HepG2 (cell line): Measurements from ENCODE around the gene BPIFA2. TPM values are rescaled to one million over a fixed set of nuclear protein-coding genes. Genes with fewer than 3 reads are reported as not detected.

Experiments
- CC2D1A ChIP-seq: sonication (generic); formaldehyde crosslinking; IDR thresholded peaks from 2 replicates; pipeline ENCODE4 v1.8.1; 2023; ENCODE audit warnings: mild to moderate bottlenecking, missing genetic modification reagents
- FOXO1 ChIP-seq: sonication (generic); formaldehyde crosslinking; IDR thresholded peaks from 2 replicates; pipeline ENCODE4 v1.4.0; 2020; ENCODE audit warnings: missing genetic modification reagents
- GLMP ChIP-seq: sonication (generic); formaldehyde crosslinking; IDR thresholded peaks from 2 replicates; pipeline ENCODE4 v1.9.0; 2021; ENCODE audit warnings: missing genetic modification reagents, mild to moderate bottlenecking, borderline replicate concordance
- HES4 ChIP-seq: sonication (generic); formaldehyde crosslinking; IDR thresholded peaks from 2 replicates; pipeline ENCODE4 v1.9.0; 2021; ENCODE audit warnings: mild to moderate bottlenecking, missing genetic modification reagents, borderline replicate concordance
- MAX ChIP-seq: IDR thresholded peaks from 2 replicates; pipeline ENCODE4 v1.6.1; 2012; ENCODE audit warnings: inconsistent platforms
- MAZ ChIP-seq, 2 experiments: sonication (generic) in 1 of 2; formaldehyde crosslinking in 1 of 2; IDR thresholded peaks; 2 replicates each; pipeline versions ENCODE4 v1.5.0 to v1.6.1; 2012 to 2020; ENCODE audit warnings: low read depth in 2 of 2, mild to moderate bottlenecking in 2 of 2, borderline replicate concordance in 1 of 2, improper control_type of control experiment in 1 of 2, low read length in 1 of 2, missing genetic modification reagents in 1 of 2, moderate library complexity in 1 of 2
- PPARG ChIP-seq: conservative IDR thresholded peaks from 2 replicates; pipeline ENCODE4 v1.6.1; 2016; ENCODE audit warnings: missing biosample characterization, missing genetic modification reagents
- RXRB ChIP-seq: IDR thresholded peaks from 2 replicates; pipeline ENCODE4 v1.6.1; 2016; ENCODE audit warnings: borderline replicate concordance, missing genetic modification reagents, missing compliant biosample characterization
- SNAPC2 ChIP-seq: sonication (generic); formaldehyde crosslinking; IDR thresholded peaks from 2 replicates; pipeline ENCODE4 v1.8.1; 2022; ENCODE audit warnings: mild to moderate bottlenecking, missing genetic modification reagents
- THAP11 ChIP-seq: IDR thresholded peaks from 2 replicates; pipeline ENCODE4 v1.6.1; 2016; ENCODE audit warnings: missing biosample characterization, missing genetic modification reagents
- UBTF ChIP-seq: sonication (generic); formaldehyde crosslinking; IDR thresholded peaks from 2 replicates; pipeline ENCODE4 v1.4.0; 2020; ENCODE audit warnings: mild to moderate bottlenecking, missing genetic modification reagents
- ZBTB10 ChIP-seq: sonication (generic); formaldehyde crosslinking; IDR thresholded peaks from 2 replicates; pipeline ENCODE4 v1.4.0; 2020; ENCODE audit warnings: missing genetic modification reagents, borderline replicate concordance
- ZBTB26 ChIP-seq: IDR thresholded peaks from 2 replicates; pipeline ENCODE4 v1.6.1; 2016; ENCODE audit warnings: missing compliant biosample characterization, missing genetic modification reagents, borderline replicate concordance
- ZEB1 ChIP-seq: IDR thresholded peaks from 2 replicates; pipeline ENCODE4 v1.6.1; 2012; ENCODE audit warnings: mild to moderate bottlenecking, low read depth, inconsistent platforms; ENCODE audit not compliant: insufficient replicate concordance
- ZMYM2 ChIP-seq: sonication (generic); formaldehyde crosslinking; IDR thresholded peaks from 2 replicates; pipeline ENCODE4 v1.8.0; 2022; ENCODE audit warnings: mild to moderate bottlenecking, missing genetic modification reagents
- ZNF101 ChIP-seq: sonication (generic); formaldehyde crosslinking; IDR thresholded peaks from 2 replicates; pipeline ENCODE4 v1.4.0; 2020; ENCODE audit warnings: mild to moderate bottlenecking, low read depth, missing genetic modification reagents, borderline replicate concordance
- ZNF431 ChIP-seq: sonication (generic); formaldehyde crosslinking; IDR thresholded peaks from 2 replicates; pipeline ENCODE4 v1.9.0; 2022; ENCODE audit warnings: missing genetic modification reagents, low read depth, mild to moderate bottlenecking, borderline replicate concordance
- ZNF724P ChIP-seq: sonication (generic); formaldehyde crosslinking; IDR thresholded peaks from 2 replicates; pipeline ENCODE4 v1.8.0; 2022; ENCODE audit warnings: missing genetic modification reagents, borderline replicate concordance
- ZNF75D ChIP-seq: sonication (generic); formaldehyde crosslinking; IDR thresholded peaks from 2 replicates; pipeline ENCODE4 v1.8.1; 2023; ENCODE audit warnings: missing genetic modification reagents, mild to moderate bottlenecking, borderline replicate concordance
- ZNF761 ChIP-seq: sonication (generic); formaldehyde crosslinking; conservative IDR thresholded peaks from 2 replicates; pipeline ENCODE4 v1.4.0; 2020; ENCODE audit warnings: mild to moderate bottlenecking, missing genetic modification reagents
- ZNF782 ChIP-seq: sonication (generic); formaldehyde crosslinking; IDR thresholded peaks from 2 replicates; pipeline ENCODE4 v1.4.0; 2020; ENCODE audit warnings: missing genetic modification reagents, mild to moderate bottlenecking, borderline replicate concordance
- ZNF850 ChIP-seq: sonication (generic); formaldehyde crosslinking; conservative IDR thresholded peaks from 2 replicates; pipeline ENCODE4 v1.9.0; 2021; ENCODE audit warnings: mild to moderate bottlenecking, missing genetic modification reagents
- ZNF883 ChIP-seq: sonication (generic); formaldehyde crosslinking; IDR thresholded peaks from 2 replicates; pipeline ENCODE4 v1.5.1; 2020; ENCODE audit warnings: mild to moderate bottlenecking, missing genetic modification reagents; ENCODE audit errors: not compliant biosample characterization
- polyA plus RNA-seq, 8 experiments: library from polyadenylated mRNA; depleted of rRNA in 3 of 8; stranded (reverse) in 7 of 8; unstranded in 1 of 8; fragments of >200 nt; fragmentation: Illumina TruSeq in 4 of 8; extraction: Trizol in 4 of 8; gene quantifications; 2 replicates each; pipeline versions ENCODE4 v1.2.1 to v1.2.3, GENCODE V29; 2011 to 2016; ENCODE audit warnings: low read depth in 4 of 8, missing spikeins in 1 of 8, mixed read lengths in 1 of 8; ENCODE audit not compliant: insufficient read depth in 1 of 8
- total RNA-seq, 5 experiments: library from RNA; depleted of rRNA; stranded (reverse); fragments of >200 nt; fragmentation: Illumina TruSeq; extraction: Trizol; gene quantifications; 2 replicates each; pipeline ENCODE4 v1.2.3, GENCODE V29; 2016; ENCODE audit warnings: low read depth in 1 of 5

BPIFA2 gene
- total and polyA plus RNA-seq, 2 of the 13 experiments (the other 11 are each of a cell fraction or from before 2014, with no cell fraction given) = not detected

- TF ChIP-seq GLMP (CRISPR knock-in tag) (no peak), MAZ (IDR thresholded peaks at IDR 0.05; ENCODE audit: borderline replicate concordance, low read depth, low read length) (no peak), MAZ (CRISPR knock-in tag; IDR thresholded peaks at IDR 0.05; ENCODE audit: low read depth) (no peak), ZMYM2 (peak; percentile 51; the same call in 1 of the 2 replicates), RXRB (peak; percentile 88), ZNF883 (CRISPR knock-in tag) (no peak), ZNF431 (no peak), MAX (peak; percentile 17; the same call in 1 of the 2 replicates), UBTF (CRISPR knock-in tag) (no peak), HES4 (CRISPR knock-in tag) (no peak), SNAPC2 (no peak), THAP11 (CRISPR knock-in tag) (no peak; the same call in 1 of the 2 replicates), ZNF761 (no peak), CC2D1A (no peak), ZNF75D (no peak), ZBTB26 (CRISPR knock-in tag) (no peak), ZNF101 (CRISPR knock-in tag) (no peak), PPARG (CRISPR knock-in tag) (no peak), ZNF850 (CRISPR knock-in tag) (no peak), FOXO1 (no peak), ZBTB10 (no peak), ZNF724P (CRISPR knock-in tag) (no peak), ZNF782 (CRISPR knock-in tag) (no peak), ZEB1 (no peak)
These were observed 42.0 kb upstream of the BPIFA2 start (continued) for GRCh38 chr20:33125983-33126382.
